ENCODE measurements around the gene KIR2DL4. TPM values are rescaled to one million over a fixed set of nuclear protein-coding genes. Genes with fewer than 3 reads are reported as not detected.
A peak's percentile ranks its signal among the peaks of the same experiment; 100 is the strongest.
"Not testable (repeated sequence)": the region's sequence is repeated elsewhere in the genome, so short reads cannot be mapped to it uniquely, and the experiment has no call there.

The KIR2DL4 gene
- not detected for polyA plus RNA-seq (2013, experiment 1 of 2)
- polyA plus RNA-seq (2013, experiment 2 of 2) = not detected

DNA sequence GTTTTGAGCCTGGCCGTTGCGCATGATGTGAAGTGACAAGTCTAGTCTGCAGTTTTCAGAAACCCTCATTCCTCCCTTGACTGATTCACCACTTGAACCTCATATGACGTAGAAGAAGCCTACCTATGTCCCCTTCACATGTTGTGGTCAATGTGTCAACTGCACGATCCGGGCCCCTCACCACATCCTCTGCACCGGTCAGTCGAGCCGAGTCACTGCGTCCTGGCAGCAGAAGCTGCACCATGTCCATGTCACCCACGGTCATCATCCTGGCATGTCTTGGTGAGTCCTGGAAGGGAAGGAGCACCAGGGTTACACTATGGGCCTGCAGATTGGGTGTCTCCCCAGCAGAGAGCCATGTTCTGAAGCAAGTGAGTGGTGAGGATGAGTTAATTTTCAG, at the start of gene KIR2DL4:
TSS of gene KIR2DL4 (plus strand) at position 201 of the 400 bp plus-strand sequence. CDS start at position 243, 42 bp downstream.
- H3K36me3 ChIP-seq (replicated peaks in 1 of 2; ENCODE audit: control insufficient read depth in 2 of 2, insufficient read depth in 2 of 2, low read length in 2 of 2) = no peaks in the 10 kb centered on the region

DNA sequence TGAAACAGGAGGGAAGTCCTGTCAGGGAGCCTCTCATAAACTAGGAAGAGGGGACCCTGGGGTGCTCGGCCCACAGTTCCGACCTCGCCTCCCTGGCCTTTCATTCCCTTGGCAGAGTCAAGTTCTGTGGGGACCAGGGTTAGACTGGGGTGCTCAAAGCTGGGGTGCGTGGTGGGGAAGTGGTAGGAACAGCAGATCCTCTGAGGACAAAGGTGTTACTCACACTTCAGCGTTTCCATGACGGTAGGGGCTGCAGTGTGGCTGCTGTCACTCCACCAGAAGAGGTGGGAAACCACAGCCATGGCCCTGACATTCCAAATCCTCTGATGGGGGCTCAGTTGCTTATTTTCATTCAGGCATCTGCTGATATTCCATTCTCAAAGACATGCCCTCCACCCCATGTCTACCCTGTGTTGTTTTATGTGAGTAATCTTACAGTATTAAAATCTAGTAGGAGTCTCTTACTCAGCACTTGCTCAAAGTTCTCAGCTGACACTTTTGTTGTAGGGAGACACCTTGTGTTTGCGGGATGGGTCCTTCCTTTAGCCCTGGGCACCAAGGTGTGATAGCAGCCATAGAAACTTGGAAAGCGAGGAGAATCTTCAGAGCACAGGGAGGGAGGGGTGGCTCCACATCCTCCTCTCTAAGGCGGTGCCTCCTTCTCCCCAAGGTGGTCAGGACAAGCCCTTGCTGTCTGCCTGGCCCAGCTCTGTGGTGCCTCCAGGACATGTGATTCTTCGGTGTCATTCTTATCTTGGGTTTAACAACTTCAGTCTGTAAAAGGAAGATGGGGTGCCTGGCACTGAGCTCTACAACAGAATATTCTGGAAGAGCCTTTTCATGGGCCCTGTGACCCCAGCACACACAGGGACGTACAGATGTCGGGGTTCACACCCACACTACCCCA, 47.0 kb upstream of the KIR2DL4 start:
- not testable (repeated sequence) for H3K14ac ChIP-seq (ENCODE audit: low read length); H3K9me3 ChIP-seq (replicated peaks in 1 of 2; ENCODE audit: control insufficient read depth in 2 of 2, insufficient read depth in 1 of 2, low read depth in 1 of 2, low read length in 2 of 2); H2BK12ac ChIP-seq (ENCODE audit: low read length); H3K4ac ChIP-seq (ENCODE audit: low read length); H2BK15ac ChIP-seq (ENCODE audit: low read length); H3K18ac ChIP-seq (ENCODE audit: low read length); H3K4me2 ChIP-seq (ENCODE audit: insufficient read depth, low read length, poor library complexity, severe bottlenecking); H2AFZ ChIP-seq (ENCODE audit: low read length); H3K23ac ChIP-seq (ENCODE audit: low read depth, low read length, poor library complexity); H3K4me3 ChIP-seq (ENCODE audit: low read length in 2 of 2); H2BK5ac ChIP-seq (ENCODE audit: low read length); H2BK120ac ChIP-seq (ENCODE audit: low read depth, low read length); H3K4me1 ChIP-seq (ENCODE audit: control insufficient read depth in 2 of 2, insufficient read depth in 1 of 2, low read depth in 1 of 2, low read length in 2 of 2); DNase-seq (ENCODE audit: low spot score); H3K36me3 ChIP-seq (replicated peaks in 1 of 2; ENCODE audit: control insufficient read depth in 2 of 2, insufficient read depth in 2 of 2, low read length in 2 of 2); H4K91ac ChIP-seq (ENCODE audit: low read depth, low read length, poor library complexity); H4K8ac ChIP-seq (ENCODE audit: low read depth, low read length); H2AK5ac ChIP-seq (ENCODE audit: low read depth, low read length); H3K27ac ChIP-seq (replicated peaks; ENCODE audit: low read length); H3K27me3 ChIP-seq (ENCODE audit: control insufficient read depth in 3 of 3, insufficient read depth in 3 of 3, low read depth in 1 of 3, low read length in 3 of 3); H3K79me1 ChIP-seq (ENCODE audit: low read depth, low read length); H3K9ac ChIP-seq (ENCODE audit: low read depth, low read length, poor library complexity)
- no CpG with 5 or more reads among the region's 12 CpGs for WGBS, 2 donors (ENCODE audit: extremely low coverage in 2 of 2, insufficient read length in 2 of 2, insufficient replicate concordance in 1 of 2)

More for the DNA sequence above, at the start of gene KIR2DL4:
- Histone ChIP-seq H3K27me3 (ENCODE audit: control insufficient read depth in 3 of 3, insufficient read depth in 3 of 3, low read depth in 1 of 3, low read length in 3 of 3) (peaks cover 0 to 2% (median 0%) of the 10 kb centered on the region in 3 experiments), H2BK120ac (ENCODE audit: low read depth, low read length) (no peak within 1 kb of the TSS), H4K91ac (ENCODE audit: low read depth, low read length, poor library complexity) (no peak within 1 kb of the TSS), H2BK12ac (ENCODE audit: low read length) (no peak within 1 kb of the TSS), H2AK5ac (ENCODE audit: low read depth, low read length) (no peak within 1 kb of the TSS), H3K23ac (ENCODE audit: low read depth, low read length, poor library complexity) (no peak within 1 kb of the TSS), H3K4me3 (ENCODE audit: low read length in 2 of 2) (peak within 1 kb of the TSS in 1 of 2 donors; percentile 42), H3K14ac (ENCODE audit: low read length) (no peak within 1 kb of the TSS), H2BK15ac (ENCODE audit: low read length) (no peak within 1 kb of the TSS), H3K79me1 (ENCODE audit: low read depth, low read length) (no peaks in the 10 kb centered on the region), H3K9me3 (replicated peaks in 1 of 2; ENCODE audit: control insufficient read depth in 2 of 2, insufficient read depth in 1 of 2, low read depth in 1 of 2, low read length in 2 of 2) (peaks cover 0 to 34% of the 10 kb centered on the region in 2 donors), H3K4me2 (ENCODE audit: insufficient read depth, low read length, poor library complexity, severe bottlenecking) (no peak within 1 kb of the TSS), H3K4me1 (ENCODE audit: control insufficient read depth in 2 of 2, insufficient read depth in 1 of 2, low read depth in 1 of 2, low read length in 2 of 2) (no peaks in the 10 kb centered on the region), H3K27ac (replicated peaks; ENCODE audit: low read length) (no peak within 1 kb of the TSS), H3K9ac (ENCODE audit: low read depth, low read length, poor library complexity) (no peak within 1 kb of the TSS), H2AFZ (ENCODE audit: low read length) (no peak within 1 kb of the TSS), H4K8ac (ENCODE audit: low read depth, low read length) (no peak within 1 kb of the TSS), H3K18ac (ENCODE audit: low read length) (no peak within 1 kb of the TSS), H2BK5ac (ENCODE audit: low read length) (no peak within 1 kb of the TSS), H3K4ac (ENCODE audit: low read length) (no peak within 1 kb of the TSS)
- DNase-seq (ENCODE audit: low spot score) = no peak
- WGBS, 2 donors (ENCODE audit: extremely low coverage in 2 of 2, insufficient read length in 2 of 2, insufficient replicate concordance in 1 of 2) = no CpG with 5 or more reads among the region's 10 CpGs

DNA sequence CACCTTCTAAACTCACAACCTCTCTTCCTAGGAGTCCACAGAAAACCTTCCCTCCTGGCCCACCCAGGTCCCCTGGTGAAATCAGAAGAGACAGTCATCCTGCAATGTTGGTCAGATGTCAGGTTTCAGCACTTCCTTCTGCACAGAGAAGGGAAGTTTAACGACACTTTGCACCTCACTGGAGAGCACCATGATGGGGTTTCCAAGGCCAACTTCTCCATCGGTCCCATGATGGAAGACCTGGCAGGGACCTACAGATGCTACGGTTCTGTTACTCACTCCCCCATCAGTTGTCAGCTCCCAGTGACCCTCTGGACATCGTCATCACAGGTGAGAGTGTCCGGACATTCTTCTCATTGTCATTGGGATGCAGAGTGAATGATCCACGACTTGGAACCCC, 44.8 kb upstream of the KIR2DL4 start:
- not testable (repeated sequence) for H3K9me3 ChIP-seq (replicated peaks in 1 of 2; ENCODE audit: control insufficient read depth in 2 of 2, insufficient read depth in 1 of 2, low read depth in 1 of 2, low read length in 2 of 2); H3K4me1 ChIP-seq (ENCODE audit: control insufficient read depth in 2 of 2, insufficient read depth in 1 of 2, low read depth in 1 of 2, low read length in 2 of 2); DNase-seq (ENCODE audit: low spot score); H3K4ac ChIP-seq (ENCODE audit: low read length); H3K4me3 ChIP-seq (ENCODE audit: low read length in 2 of 2); H3K27ac ChIP-seq (replicated peaks; ENCODE audit: low read length); H2AK5ac ChIP-seq (ENCODE audit: low read depth, low read length); H3K18ac ChIP-seq (ENCODE audit: low read length); H2BK5ac ChIP-seq (ENCODE audit: low read length); H2BK12ac ChIP-seq (ENCODE audit: low read length); H2BK120ac ChIP-seq (ENCODE audit: low read depth, low read length); H4K91ac ChIP-seq (ENCODE audit: low read depth, low read length, poor library complexity); H3K4me2 ChIP-seq (ENCODE audit: insufficient read depth, low read length, poor library complexity, severe bottlenecking); H3K23ac ChIP-seq (ENCODE audit: low read depth, low read length, poor library complexity); H4K8ac ChIP-seq (ENCODE audit: low read depth, low read length); H3K27me3 ChIP-seq (ENCODE audit: control insufficient read depth in 3 of 3, insufficient read depth in 3 of 3, low read depth in 1 of 3, low read length in 3 of 3); H3K14ac ChIP-seq (ENCODE audit: low read length); H3K36me3 ChIP-seq (replicated peaks in 1 of 2; ENCODE audit: control insufficient read depth in 2 of 2, insufficient read depth in 2 of 2, low read length in 2 of 2); H2BK15ac ChIP-seq (ENCODE audit: low read length); H3K9ac ChIP-seq (ENCODE audit: low read depth, low read length, poor library complexity); H3K79me1 ChIP-seq (ENCODE audit: low read depth, low read length); H2AFZ ChIP-seq (ENCODE audit: low read length)
- no CpG with 5 or more reads among the region's 6 CpGs for WGBS, 2 donors (ENCODE audit: extremely low coverage in 2 of 2, insufficient read length in 2 of 2, insufficient replicate concordance in 1 of 2)

DNA sequence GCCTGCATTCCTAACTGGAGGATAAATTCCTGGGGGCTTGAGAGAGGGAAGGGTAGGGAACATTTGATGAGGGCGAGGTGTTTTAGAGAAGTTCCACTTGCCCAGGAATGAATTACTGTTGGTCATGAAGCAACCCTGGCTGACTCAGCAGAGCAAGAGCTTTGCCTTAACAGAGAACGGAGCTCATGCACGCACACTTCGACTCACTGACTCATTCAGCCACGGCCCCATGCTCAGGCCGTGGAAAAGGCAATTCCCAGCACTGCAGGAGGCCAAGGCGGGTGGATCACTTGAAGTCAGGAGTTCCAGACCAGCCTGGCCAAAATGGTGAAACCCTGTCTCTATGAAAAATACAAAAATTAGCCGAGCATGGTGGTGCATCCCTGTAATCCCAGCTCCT, 39.2 kb upstream of the KIR2DL4 start:
- H3K9ac ChIP-seq (ENCODE audit: low read depth, low read length, poor library complexity); H3K4me2 ChIP-seq (ENCODE audit: insufficient read depth, low read length, poor library complexity, severe bottlenecking); H3K14ac ChIP-seq (ENCODE audit: low read length); H3K4me3 ChIP-seq (ENCODE audit: low read length in 2 of 2); H4K91ac ChIP-seq (ENCODE audit: low read depth, low read length, poor library complexity); H3K4ac ChIP-seq (ENCODE audit: low read length); H3K27me3 ChIP-seq (ENCODE audit: control insufficient read depth in 3 of 3, insufficient read depth in 3 of 3, low read depth in 1 of 3, low read length in 3 of 3); H3K36me3 ChIP-seq (replicated peaks in 1 of 2; ENCODE audit: control insufficient read depth in 2 of 2, insufficient read depth in 2 of 2, low read length in 2 of 2); H2BK120ac ChIP-seq (ENCODE audit: low read depth, low read length); H3K9me3 ChIP-seq (replicated peaks in 1 of 2; ENCODE audit: control insufficient read depth in 2 of 2, insufficient read depth in 1 of 2, low read depth in 1 of 2, low read length in 2 of 2); H3K27ac ChIP-seq (replicated peaks; ENCODE audit: low read length); H2BK15ac ChIP-seq (ENCODE audit: low read length); H3K18ac ChIP-seq (ENCODE audit: low read length); DNase-seq (ENCODE audit: low spot score); H2AFZ ChIP-seq (ENCODE audit: low read length); H2BK5ac ChIP-seq (ENCODE audit: low read length); H3K79me1 ChIP-seq (ENCODE audit: low read depth, low read length); H3K23ac ChIP-seq (ENCODE audit: low read depth, low read length, poor library complexity); H2BK12ac ChIP-seq (ENCODE audit: low read length); H3K4me1 ChIP-seq (ENCODE audit: control insufficient read depth in 2 of 2, insufficient read depth in 1 of 2, low read depth in 1 of 2, low read length in 2 of 2); H2AK5ac ChIP-seq (ENCODE audit: low read depth, low read length); H4K8ac ChIP-seq (ENCODE audit: low read depth, low read length): not testable (repeated sequence)
- no CpG with 5 or more reads among the region's 8 CpGs for WGBS, 2 donors (ENCODE audit: extremely low coverage in 2 of 2, insufficient read length in 2 of 2, insufficient replicate concordance in 1 of 2)
